Fibroblast of the conjunctiva (primary cell): Measurements from ENCODE around the gene UCP3.

Source experiments
- DNase-seq: peaks from one replicate; pipeline ENCODE4 v3.0.0-alpha.2; 2010; ENCODE audit warnings: low read depth

Gene UCP3

GRCh38 chr11:74018331-74019005, 9.6 kb upstream of the UCP3 start:
- peak; percentile 89 for DNase-seq

GRCh38 chr11:74017631-74018030, 8.7 kb upstream of the UCP3 start:
- no peak for DNase-seq

GRCh38 chr11:74015919-74016684, 7.2 kb upstream of the UCP3 start:
- no peak for DNase-seq

GRCh38 chr11:74014880-74015279, 6.0 kb upstream of the UCP3 start:
- no peak for DNase-seq

- DNase-seq, result no peak
Observed at GRCh38 chr11:74013141-74013540, 4.3 kb upstream of the UCP3 start.

- DNase-seq, result no peak
Observed at GRCh38 chr11:74012074-74012809, 3.4 kb upstream of the UCP3 start.

- peak; percentile 44 for DNase-seq
Observed at GRCh38 chr11:74011360-74012073, 2.6 kb upstream of the UCP3 start.

GRCh38 chr11:74010306-74011300, 1.7 kb upstream of the UCP3 start:
- DNase-seq, result no peak

GRCh38 chr11:74009675-74010305, 905 bp upstream of the UCP3 start:
- DNase-seq, result no peak

GRCh38 chr11:74009230-74009547, 304 bp upstream of the UCP3 start:
- DNase-seq, result no peak

GRCh38 chr11:74007691-74008372, 1.1 kb downstream of the UCP3 start:
- DNase-seq, result no peak

- DNase-seq, result no peak
Observed at GRCh38 chr11:74006743-74007304, 2.1 kb downstream of the UCP3 start.

- DNase-seq, result no peak
Observed at GRCh38 chr11:74005721-74006517, 3.0 kb downstream of the UCP3 start.

- DNase-seq, result no peak
Observed at GRCh38 chr11:74004759-74005615, 3.9 kb downstream of the UCP3 start.

- no peak for DNase-seq
Observed at GRCh38 chr11:74004046-74004695, 4.7 kb downstream of the UCP3 start.

- no peak for DNase-seq
Observed at GRCh38 chr11:74002832-74003231, 6.1 kb downstream of the UCP3 start.

GRCh38 chr11:74001822-74002286, 7.0 kb downstream of the UCP3 start:
- no peak for DNase-seq
